Measurements from ENCODE around the gene UPF2.

Gene UPF2

DNA sequence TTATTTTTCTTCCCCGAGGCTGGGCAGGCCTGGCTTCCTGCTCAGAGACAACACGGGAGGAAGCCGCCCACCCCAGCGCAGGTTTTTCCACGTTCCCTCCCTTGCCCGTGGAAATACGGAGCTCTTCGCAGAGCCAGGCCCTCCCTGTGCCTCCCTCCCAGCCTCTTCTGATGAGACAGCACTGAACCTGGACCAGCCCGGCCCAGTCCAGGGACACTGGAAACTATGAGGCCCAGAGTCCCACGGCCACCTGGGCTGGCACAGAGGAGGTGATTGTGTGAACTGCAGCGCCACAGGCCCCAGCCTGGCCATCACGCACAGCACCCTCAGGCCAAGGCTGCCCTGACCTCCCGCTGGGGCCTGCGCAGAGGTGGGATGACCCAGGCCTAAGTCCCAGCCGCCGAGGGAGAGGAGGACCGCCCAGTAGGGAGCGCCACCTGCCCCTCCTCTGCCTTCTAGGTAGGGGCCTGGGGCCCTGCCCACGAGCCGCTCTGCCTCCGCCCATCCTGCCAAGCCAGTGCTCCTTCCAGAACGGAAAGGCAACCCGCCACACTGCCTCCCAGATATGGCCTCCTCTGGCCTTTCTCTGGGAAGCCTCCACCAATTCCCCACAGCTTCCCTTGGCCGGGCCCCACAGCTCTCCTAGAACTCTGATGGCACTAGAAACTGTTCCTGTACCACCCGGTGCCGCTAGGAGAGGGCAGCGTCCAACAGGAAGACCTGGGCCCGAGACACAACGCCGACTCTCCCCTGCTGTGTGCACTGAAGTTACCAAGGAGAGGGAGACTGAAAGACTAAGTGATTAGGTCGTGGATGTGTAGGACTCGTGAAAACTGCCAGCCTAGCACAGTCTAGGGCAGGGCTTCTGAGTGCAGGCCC is 162.2 kb downstream of the UPF2 start:
- no peak for FAIRE-seq

DNA sequence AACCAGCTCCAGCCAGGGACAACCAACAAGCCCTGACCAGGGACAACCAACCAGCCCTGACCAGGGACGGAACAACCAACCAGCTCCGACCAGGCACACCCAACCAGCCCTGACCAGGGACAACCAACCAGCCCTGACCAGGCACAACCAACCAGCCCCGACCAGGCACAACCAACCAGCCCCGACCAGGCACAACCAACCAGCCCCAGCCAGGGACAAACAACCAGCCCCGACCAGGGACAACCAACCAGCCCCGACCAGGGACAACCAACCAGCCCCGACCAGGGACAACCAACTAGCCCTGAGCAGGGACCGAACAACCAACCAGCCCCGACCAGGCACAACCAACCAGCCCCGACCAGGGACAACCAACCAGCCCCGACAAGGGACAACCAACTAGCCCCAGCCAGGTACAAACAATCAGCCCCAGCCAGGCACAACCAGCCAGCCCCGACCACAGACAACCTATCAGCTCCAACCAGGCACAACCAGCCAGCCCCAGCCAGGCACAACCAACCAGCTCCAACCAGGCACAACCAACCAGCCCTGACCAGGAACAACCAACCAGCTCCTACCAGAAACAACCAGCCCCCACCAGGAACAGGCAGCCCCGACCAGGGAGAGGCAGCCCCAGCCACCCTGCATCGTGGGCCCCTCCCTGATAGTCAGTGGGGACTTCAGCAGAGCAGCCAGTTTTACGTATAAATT is 163.1 kb downstream of the UPF2 start:
- no peak for FAIRE-seq

DNA sequence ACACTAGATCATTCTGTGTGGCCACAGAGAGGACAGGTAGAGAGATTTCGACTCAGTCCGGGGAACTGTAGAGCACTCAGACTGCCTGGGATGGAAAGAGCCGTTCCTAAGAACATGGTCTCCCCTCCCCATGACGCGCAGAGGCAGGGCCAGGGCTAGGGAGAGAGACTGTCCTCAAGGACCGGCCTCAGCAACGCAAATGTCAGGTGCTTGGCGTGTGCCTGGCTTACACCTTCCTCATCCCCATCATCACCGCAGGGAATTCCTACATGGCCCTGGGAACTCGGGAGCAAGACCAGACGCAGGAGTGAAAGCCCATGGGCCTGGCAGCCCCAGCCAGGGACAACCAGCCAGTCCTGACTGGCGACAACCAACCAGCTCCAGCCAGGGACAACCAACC is 163.8 kb downstream of the UPF2 start:
- FAIRE-seq, result no peak

DNA sequence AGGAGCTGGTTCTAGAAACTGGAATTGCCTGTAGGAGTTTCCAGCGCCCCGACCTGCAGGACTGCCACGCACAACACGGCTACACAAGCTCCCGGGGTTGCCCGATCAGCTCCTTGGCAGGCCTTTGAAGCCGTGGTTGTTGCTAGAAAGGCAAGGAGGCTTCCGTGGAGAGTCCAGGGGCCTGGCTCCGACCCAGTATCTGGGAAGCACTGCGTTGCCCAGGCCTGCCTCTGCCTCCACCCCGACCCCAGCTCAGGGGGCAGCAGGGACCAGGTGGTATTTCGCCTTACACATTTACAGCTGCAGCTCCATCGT is 165.1 kb downstream of the UPF2 start:
- FAIRE-seq, result no peak

DNA sequence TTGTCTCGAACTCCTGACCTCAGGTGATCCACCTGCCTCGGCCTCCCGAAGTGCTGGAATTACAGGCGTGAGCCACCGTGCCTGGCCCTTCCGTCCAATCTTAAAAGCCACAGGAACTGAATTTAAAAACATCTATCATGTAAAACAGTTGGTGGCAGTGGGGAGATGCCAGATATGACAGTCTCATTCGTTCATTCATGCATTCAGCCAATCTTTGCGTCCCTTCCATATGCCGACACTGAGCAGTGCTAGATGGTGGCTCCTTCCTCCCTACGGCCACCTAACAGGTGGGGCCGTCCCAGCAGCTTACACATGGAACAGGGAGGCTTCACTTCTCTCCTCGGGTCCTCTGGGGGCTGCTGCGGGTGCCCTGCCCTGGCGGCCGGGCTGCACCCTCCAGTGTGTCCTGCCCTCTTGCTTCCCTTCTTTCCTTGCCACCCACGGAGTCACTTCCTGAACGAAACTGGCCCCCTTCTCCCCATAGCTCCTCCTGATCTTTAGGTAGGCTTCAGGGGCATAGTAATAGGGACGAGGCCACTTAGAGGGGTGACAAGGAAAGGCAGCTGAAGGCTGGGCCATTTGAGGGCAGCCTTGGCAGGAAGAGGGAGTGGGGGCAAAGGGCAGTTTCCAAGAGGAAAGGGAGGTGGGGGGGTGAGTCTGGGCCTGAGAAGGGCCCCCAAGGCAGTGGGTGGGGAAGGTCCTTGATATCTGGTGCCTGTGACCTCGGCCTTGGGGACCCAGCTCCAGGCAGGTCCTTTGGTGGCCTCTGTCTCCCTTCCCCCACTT is 165.6 kb downstream of the UPF2 start:
- no peak for FAIRE-seq

DNA sequence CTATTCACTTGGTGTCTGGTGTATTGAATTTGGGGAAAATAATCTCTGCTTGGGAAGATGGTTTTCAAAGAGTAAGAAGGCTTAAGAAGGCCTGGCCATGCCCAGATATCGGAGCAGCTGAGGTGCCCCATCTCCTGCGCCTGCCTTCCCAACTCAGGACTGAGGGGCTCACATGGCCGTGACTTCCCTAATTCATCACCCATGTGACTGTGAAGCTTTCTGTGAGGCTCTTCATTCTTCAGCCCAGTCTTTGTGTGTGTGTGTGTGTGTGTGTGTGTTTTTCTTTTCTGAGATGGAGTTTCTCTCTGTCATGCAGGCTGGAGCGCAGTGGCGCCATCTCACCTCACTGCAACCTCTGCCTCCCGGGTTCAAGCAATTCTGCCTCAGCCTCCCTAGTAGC is 166.3 kb downstream of the UPF2 start:
- FAIRE-seq, result no peak

DNA sequence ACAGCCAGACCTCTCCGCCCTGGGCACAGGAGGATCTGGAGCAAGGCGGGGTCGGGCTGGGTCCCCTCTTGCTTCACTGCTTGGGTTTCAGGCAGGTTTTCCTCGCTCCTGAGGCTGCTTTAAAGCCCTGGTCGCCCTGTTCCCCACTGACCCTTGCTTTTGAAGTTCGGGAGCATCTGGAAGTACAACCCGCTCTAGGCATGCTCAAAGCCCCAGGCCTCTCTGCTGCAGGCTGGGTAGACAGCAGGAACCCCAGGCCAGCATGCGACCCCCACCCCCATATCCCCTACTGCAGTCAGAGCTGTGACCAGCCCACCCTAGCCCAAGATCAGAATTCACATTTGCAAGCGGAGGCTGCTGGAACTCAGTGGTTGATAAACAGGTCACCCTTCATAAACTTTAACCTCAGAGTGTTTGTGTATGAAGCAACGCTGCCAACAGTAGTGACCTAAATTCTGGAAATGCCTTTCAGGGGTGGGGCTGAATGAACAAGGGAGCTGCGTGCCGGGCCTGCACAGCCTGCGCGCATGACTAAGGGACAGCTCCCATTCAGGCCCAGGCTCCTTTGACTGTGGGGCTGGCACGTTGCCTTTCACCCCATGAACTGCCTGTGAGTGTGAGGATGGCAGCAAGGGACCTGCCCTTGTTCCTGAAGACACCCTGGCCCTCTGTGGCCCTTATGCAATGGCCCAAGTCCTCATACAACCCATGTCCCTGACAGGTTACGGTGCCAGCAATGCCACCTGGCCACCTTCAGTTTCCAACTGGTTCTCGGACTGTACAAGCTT is 166.9 kb downstream of the UPF2 start:
- FAIRE-seq, result no peak

DNA sequence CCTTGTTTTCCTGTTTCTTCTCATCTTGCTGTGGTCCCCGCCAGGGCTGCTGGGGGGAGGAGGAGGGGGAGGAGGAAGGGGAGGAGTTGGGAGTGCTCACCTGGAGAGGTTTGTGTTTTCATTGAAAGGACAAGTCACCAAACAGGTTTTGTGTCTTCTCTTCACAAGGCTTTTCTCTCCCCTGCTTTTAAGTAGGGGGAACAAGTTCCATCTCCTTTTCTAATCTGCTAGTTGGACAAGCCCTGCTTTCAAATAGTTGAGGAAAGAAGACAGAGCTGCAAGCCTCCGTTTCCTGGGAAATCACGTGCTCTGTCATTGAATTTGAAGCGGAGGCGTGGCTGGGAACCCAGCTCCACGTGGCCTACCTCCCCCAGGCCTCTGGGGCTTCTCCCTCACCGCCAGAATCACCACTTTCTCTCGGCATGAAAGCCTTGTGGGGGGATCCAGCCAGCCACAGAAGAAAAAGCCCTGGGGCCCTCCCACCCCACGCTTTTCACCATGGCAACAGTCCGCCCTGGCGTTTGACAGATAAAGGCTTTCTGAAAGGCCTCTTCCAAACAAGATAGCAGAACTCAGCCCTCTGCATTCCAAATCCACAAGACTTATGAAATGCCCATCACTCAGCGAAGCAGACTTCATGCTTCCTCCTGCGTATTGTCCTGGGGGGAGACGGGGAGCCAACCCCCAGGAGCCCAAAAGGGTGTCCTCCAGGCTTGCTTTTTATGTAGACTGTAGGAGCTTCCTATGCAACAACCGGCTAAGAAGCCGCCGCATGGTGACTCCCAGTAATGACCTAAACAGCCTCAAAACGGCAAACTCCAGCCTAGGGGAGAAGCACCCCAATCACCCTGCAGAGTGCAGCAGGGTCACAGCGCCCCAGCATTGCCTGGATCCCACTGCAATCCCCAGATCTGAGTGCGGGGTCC is 167.8 kb downstream of the UPF2 start:
- FAIRE-seq, result no peak

DNA sequence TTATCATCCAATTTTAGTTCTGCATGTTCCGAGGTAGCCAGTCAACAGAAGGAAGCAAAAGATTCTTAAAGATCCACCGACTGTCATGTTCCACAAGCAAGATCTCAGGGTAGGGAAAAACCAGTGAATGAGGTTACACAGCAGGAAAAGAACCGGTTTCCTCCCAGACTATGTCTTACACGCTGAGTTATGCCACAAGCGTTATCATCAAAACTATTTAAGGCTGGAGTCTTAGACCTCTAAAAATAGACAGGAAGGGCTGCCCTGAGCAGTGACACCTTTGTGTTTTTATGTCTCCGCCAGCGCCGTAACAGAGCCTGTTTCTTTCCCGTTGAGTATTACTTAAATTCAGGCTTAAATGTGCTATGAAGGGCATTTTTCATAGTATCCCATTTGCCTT is 171.1 kb downstream of the UPF2 start:
- FAIRE-seq, result no peak

DNA sequence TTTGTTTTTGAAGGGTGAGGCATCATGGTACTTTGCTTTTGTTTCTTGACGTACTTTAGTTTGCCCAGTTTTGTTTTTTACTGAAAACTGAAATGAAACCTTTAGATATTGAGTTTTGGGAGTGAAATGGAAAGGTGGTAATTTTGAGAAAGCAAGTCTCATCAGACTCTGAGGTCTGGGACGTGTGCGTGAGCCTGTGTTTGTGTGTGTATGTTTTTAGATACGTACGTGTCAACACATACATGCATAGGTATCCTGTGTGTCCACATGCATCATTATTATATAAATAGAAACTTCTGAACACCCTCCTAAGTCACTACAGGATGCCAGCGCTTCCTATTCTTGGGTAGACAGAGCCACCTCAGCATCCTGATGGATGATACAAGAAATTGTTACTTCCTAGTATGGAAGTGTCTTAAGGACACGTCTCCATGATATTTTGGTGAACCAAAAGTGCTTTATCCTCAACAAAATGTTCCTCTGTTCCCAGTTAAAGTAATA is 171.7 kb downstream of the UPF2 start:
- FAIRE-seq, result no peak

DNA sequence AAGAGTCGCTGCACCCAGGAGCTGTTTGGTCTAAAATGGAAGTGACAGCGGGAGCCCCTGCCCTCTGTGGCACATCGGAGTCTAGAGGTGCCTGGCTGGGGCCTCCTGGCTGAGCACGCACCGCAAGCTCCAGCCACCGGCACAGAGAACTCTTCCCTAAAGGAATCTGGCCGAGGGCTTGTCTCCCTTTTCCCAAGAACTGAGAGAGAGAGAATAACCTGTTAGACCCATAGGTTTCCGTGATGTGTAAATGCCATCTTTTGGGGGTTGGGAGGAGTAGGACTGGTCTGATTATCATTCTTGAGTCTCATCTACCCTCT is 172.2 kb downstream of the UPF2 start:
- no peak for FAIRE-seq

Data from G401.6 (cell line).